ENCODE data around the gene RBFOX2. TPM values are rescaled to one million over a fixed set of nuclear protein-coding genes. Genes with fewer than 3 reads are reported as not detected.
"Not testable (repeated sequence)": the region's sequence is repeated elsewhere in the genome, so short reads cannot be mapped to it uniquely, and the experiment has no call there.

RBFOX2 gene
- total RNA-seq, 1 experiment from 2014 or later = 97.4 TPM

DNA sequence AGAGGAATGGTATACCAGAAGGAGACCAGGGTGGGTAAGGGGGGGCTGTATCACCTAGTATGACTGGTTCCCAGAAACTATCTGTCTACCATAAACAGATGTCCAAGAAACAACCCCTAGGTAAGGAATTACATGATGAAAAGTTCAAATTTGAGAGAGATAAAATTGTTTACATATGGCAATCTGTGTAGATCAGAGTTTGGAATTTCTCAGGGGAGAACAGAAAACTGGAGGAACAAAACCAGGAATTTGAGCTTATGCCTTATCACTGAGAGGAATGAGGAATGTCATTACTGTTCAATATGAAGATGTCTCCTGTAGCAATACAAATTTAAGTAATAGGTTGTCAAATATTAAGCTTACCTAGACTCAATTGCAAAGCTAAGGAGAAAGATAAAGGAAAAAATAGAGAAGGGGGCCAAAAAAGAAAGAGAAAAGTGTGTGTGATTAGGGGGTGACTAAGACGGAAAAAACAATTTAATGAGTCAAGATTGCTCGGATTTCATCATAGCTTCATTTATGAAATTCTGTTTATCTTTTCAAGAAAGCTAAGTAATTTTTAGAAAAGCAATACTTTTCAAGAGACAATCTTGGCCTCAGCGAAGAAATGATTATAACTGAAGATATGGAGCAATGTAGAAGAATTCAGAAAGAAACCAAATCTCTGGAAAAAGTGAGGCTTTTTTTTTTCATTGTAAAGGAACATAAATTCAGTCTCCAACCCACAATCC lies 193.2 kb downstream of the RBFOX2 start:
- DNase-seq (ENCODE audit: low read depth) = no peak

DNA sequence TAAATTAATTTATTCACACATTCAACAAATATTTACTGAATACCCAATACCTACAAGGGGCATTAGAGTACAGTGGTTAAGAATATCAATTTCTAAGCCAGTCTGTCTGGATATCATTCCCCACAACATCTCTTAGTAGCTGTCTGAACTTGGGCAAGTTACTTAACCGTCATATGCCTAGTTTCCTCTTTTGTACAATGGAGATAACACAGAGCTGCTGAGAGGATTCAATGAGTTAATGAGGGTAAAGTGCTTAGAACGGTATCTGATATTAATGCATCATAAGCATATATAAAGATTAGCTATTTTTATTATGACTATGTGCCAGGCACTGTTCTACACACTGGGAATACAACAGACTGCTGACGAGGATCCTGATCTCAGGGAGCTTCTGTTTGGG lies 194.6 kb downstream of the RBFOX2 start:
- DNase-seq (ENCODE audit: low read depth) = no peak

DNA sequence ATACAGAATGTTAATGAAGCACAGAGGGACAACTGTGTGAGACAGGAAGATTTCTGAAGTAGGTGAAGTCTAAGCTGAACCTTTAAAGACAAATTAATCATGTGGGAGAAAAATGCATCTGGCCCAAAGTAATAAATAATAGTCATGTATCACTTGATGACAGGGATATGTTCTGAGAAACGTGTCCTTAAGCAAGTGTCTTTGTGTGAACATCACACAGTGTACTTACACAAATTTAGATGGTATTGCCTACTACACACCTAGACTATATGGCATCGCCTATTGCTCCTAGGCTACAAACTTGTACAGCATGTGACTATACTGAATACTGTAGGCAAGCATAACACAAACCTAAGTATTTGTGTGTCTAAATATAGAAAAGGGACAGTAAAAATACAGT lies 198.3 kb downstream of the RBFOX2 start:
- DNase-seq (ENCODE audit: low read depth) = no peak

DNA sequence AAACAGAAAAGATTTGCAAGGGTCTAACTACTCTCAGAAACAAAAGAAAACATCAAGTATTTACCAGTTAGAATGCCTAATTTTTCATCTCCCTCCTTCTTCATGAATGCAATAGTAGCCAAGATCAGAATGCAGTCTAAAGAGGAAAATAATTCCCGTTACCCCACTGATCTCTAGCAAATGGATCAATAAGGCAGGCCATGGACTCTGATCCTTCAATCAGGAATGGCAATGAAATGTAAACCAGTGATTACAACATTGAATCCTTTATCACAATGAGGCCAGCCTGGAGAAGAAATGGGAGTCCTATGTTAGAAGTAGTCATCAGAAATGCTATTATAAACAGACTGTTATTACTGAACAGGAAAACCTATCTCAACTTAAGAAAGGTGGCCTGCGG lies 204.4 kb downstream of the RBFOX2 start:
- no peak for DNase-seq (ENCODE audit: low read depth)

DNA sequence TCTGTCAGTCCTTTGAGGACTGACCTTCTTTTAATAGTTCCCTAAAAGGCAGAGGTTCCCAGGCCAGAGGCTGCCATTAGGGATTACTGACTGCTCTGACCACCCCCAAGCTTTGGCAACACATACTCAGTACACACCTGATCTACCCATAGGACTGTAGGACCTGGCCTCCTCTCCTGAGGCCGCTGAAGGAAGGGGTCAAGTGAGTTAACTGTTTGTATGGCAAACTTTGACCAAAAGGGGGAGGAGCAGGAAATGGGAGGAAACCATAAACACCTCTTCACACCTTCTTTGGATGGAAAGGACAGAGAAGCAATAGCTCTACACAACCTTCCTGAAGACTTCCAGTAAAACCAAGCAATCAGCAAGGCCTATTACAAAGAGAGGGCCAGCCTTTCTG lies 207.0 kb downstream of the RBFOX2 start:
- no peak for DNase-seq (ENCODE audit: low read depth)

DNA sequence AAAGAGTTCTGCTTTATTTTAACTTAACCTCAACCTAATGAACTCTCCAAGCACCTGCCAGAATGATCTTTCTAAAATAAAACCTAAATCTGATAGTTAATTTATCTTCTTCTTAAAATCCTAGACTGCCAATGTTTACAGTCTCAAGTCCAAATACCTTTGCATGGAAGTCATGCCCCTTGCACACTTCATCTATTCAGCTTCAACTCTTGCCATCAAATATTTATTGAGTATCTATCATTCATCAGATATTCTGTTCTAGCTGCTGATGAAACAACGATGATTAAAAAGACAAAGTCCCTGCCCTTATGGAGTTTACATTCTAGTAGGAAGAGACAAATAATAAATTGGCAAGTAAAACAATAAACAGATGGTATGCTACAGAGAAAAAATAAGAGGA lies 209.2 kb downstream of the RBFOX2 start:
- DNase-seq (ENCODE audit: low read depth) = no peak

DNA sequence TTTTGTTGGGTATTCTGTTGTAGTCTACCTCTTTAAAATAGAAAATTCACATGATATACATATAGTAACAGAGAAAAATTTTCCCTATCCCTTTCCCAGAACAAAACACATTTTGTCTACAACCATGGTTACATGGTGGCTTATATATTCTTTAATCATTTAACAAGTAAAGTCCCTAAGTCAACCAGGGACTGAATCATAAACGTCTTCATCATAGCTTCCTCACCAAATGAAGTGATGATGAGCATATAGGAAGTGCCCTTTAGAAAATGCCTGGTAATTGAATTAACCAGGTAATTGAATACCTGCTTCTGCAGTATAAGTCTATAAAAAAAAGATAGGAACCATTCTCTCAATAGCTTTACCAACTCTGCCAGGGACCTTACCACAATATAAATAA lies 209.7 kb downstream of the RBFOX2 start:
- no peak for DNase-seq (ENCODE audit: low read depth)

DNA sequence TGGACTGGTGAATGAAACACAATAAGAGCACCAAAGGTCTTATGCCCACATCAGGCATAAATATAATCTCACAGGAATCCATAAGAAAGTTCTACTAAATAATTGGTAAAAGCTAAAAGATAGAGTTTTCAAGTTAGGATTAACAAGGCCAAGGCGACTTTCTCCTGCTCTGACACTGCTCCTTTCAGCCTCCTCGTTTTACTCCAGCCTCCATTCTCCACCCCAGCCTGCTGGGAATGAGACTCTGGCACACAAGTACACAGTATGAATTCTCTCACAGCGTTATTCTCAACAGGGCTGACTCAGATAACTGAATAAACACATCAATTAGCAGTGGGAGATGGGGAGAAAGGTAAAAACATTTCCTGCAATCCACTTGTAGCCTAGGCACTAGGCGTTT lies 216.0 kb downstream of the RBFOX2 start:
- no peak for DNase-seq (ENCODE audit: low read depth)

DNA sequence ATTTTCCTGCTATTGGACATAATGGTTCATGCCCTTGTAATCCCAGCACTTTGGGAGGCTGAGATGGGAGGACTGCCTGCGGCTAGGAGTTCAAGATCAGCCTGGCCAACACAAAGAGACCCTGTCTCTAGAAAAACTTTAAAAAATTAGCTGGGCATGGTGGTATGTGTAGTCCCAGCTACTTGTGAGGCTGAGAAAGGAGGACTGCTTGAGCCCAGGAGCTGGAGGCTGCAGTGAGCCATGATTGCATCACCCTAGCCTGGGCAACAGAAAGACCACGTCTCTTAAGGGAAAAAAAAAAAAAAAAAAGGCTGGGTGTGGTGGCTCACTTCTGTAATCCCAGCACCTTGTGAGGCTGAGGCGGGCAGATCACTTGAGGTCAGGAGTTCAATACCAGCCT lies 217.0 kb downstream of the RBFOX2 start:
- DNase-seq (ENCODE audit: low read depth) = no peak

DNA sequence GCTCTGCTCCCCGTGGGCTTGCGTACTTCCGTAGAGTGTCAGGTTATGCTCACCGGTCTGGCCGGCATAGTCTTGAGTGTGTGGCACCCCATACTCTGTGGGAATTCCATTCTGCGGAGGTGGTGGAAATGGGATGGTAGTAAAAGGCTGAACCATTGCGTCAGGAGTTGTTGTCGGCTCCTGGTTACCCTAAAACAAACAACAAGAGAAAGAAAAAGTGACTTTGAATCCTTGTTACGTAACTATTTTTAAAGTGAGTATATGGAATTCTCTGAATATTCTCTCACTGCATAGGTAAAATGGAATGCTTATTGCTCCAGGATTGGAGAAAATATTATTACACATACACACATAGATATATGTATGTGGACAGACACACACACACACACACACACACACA lies 218.8 kb downstream of the RBFOX2 start:
- no peak for DNase-seq (ENCODE audit: low read depth)

DNA sequence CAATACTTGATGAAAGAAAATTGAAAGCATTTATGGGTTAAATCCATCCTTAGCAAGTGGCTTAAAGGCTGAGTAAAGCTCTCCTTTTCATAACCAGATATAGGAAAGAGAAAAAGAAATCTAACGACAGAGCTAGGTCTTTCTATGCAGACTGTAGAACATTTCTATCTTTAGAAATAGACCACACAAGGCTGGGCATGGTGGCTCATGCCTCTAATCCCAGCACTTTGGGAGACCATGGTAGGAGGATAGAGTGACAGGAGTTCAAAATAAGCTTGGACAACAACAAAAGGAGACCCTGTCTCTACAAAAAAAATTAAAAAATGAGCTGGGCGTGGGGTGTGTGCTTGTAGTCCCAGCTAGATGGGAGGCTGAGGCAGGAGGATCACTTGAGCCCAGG lies 220.2 kb downstream of the RBFOX2 start:
- DNase-seq (ENCODE audit: low read depth) = no peak

DNA sequence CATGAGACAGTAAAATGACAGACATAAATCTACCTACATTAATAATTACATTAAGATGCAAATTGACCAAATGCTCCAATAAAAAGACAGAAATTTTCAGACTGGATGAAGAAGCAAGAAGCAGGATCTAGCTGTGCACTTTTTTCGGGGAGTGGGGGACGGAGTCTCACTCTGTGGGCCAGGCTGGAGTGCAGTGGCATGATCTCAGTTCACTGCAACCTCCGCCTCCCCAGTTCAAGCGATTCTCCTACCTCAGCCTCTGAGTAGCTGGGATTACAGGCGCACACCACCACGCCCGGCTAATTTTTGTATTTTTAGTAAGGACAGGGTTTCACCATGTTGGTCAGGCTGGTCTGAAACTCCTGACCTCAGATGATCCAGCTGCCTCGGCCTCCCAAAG lies 222.0 kb downstream of the RBFOX2 start:
- not testable (repeated sequence) for DNase-seq (ENCODE audit: low read depth)

DNA sequence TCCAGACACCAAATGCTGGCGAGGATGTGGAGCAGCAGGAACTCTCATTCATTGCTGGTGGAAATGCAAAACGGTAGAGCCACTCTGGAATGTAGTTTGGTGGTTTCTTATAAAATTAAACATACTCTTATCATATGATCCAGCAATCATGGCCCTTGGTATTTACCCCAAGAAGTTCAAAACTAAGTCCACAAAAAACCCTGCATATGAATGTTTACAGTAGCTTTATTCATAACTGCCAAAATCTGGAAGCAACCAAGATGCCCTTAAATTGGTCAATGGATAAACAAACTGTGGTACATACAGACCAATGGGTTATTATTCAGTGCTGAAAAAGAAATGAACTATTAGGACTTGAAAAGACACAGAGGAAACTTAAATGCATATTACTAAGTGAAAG lies 223.2 kb downstream of the RBFOX2 start:
- no peak for DNase-seq (ENCODE audit: low read depth)

DNA sequence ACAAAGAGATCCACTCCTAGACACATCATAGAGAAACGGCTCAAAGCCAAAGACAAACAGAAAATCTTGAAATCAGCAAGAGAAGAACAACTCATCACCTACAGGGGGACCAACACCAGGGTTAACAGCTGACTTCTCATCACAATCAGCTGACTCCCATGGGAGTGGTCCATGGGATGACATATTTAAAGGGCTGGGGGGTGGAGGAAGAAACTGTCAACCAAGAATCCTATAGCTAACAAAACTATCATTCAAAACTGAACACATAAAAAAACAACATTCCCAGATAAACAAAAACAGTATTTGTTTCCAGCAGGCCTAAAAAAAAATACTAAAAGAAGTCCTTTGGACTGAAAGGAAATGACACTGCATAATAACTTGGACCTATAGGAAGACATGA lies 224.2 kb downstream of the RBFOX2 start:
- DNase-seq (ENCODE audit: low read depth) = no peak

DNA sequence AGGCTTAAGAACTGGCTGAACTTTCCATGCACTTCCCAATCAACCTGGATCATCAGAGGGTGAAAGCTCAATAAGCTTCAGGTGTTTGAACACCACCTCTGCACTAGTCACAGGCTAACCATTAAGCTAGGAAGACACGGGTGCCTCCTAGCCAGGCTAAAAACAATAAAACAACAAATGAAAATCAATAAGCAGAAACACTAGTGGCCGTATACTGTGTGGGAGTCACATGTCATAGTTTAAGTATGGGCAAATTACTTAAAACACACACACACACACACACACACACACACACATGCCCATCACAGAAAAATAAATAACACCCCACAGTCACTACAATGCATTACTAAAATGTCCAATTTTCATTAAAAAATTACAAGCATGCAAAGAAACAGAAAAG lies 225.7 kb downstream of the RBFOX2 start:
- no peak for DNase-seq (ENCODE audit: low read depth)

DNA sequence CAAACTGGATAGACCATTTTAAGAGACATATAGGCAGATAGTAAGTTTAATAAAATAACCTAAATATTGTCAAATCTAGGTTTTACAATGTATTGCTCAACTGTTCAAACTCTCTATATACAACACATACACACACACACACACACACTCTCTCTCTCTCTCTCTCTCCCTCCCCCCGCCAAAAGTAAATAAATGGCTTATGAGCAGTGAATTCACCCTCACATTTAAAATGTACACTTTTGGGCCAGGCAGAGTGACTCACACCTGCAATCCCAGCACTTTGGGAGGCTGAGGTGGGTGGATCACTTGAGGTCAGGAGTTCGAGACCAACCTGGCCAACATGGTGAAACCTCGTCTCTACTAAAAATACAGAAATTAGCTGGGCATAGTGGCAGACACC lies 227.3 kb downstream of the RBFOX2 start:
- DNase-seq (ENCODE audit: low read depth) = peak; percentile 20

DNA sequence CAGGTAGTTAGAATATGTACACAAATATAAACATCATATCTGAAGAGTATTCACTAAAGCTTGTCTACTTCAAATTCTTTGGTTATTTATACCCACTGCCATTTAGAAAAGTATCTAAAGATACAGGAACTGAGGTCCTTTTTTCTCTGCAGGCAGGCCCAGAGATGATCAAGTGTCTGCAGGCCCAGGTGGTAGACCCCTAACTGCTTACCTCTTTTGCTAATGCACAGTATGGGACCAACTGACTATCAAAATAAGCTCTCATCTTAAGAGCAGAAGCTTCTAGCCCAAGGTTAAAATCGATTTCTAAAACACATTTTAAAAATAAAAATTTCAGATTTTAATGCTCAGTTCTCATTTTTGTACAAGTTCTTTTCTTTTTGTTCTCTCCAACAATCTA lies 229.5 kb downstream of the RBFOX2 start:
- no peak for DNase-seq (ENCODE audit: low read depth)

DNA sequence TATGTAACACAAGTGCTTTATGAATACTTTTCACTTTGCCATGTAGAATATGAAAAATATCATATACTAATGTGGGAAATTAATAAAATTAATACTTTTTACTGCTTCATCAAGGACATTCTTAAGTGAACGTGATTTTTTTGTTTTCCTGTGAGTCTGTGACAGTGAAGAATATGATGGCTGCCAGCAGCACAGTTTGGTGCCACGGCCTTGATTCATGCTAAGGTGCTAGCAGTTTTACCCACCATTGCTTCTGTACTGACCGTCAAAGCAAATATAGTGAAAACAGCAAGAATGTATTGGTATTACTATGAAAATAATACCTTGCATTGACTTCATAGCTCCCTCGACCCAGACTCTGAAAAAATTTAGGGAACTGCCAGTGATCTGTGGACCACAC lies 231.2 kb downstream of the RBFOX2 start:
- DNase-seq (ENCODE audit: low read depth) = no peak

DNA sequence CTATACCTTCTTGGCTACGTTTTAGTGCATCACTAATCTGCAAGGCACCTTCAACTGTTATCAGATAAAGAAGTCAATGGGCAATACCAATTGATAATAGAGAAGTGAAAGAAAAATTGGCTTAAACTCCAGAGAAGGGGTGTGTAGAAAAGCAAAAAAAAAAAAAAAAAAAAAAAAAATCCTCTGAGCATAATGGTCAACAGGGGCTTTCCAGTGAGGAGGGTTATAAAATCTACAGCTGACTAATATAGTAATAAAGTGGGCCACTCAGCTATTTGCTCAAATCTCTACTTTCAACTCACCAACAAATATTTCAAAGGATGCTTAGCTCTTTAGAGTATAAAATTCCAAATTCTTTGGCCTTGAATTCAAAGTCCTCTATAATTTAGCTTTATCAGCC lies 233.1 kb downstream of the RBFOX2 start:
- DNase-seq (ENCODE audit: low read depth) = no peak

DNA sequence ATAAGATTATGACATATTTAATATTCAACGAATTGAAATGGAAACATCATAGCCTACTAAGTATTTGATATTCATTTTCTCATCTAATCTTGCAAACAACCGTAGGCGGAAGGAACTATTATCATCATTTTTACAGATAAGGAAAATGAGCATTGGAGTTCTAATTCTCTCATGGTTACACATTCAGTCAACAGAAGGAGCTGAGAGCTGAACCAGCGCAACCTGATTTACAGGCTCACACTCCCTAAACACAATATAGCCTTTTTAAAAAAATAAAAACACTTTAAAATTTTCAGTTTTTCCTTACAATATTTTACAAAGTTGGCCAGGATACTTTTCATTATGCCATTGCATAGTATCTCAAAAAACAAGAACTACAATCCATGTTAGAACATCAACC lies 236.1 kb downstream of the RBFOX2 start:
- no peak for DNase-seq (ENCODE audit: low read depth)

DNA sequence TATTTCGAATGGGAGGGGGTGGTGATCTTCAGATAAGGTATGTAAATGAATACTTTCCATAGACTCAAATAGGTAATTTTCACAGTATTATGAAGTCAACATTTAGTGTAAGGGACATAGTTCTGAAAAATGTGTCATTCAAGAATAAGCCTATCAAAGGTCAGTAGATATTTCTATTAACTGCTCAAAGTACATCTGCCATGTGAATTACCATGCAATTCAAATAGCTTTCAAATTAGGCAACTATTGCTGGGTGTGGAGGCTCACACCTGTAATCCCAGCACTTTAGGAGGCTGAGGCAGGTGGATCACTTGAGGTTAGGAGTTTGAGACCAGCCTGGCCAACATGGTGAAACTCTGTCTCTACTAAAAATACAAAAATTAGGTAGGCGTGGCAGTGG lies 236.8 kb downstream of the RBFOX2 start:
- not testable (repeated sequence) for DNase-seq (ENCODE audit: low read depth)

DNA sequence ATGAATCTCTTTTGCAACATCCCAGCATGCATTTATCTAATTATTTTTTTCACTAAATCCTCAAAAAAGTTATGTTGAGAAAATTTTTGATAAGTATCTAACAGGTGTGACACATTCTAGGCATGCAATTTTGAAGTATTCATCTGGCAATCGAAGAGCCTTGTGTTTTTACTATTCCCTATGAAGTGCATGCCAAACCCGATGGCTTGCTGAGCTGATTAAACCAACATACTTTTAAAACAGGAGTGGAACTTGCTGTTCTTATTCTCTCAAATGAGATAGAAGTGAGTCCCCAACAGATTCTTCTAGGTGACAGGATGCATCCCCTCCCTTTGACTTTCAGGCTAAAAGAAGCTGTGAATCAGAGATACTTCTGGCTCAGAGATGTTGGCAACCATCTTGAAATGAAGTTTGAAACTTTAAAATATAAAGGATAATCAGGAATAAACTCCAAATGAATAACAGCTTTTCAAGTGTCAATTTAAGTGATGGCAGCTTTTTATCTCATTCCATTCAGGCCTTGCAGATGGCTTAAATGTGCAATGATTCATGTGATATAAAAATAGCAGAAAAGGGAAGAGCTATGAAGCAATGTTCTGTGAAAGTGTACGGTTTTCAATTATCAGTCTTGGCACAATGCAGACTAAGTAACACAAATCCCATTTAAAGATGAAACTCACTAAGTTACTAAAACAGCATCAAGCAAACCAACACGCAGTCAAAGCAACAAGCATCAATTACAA lies 243.3 kb downstream of the RBFOX2 start:
- no peak for DNase-seq (ENCODE audit: low read depth)

DNA sequence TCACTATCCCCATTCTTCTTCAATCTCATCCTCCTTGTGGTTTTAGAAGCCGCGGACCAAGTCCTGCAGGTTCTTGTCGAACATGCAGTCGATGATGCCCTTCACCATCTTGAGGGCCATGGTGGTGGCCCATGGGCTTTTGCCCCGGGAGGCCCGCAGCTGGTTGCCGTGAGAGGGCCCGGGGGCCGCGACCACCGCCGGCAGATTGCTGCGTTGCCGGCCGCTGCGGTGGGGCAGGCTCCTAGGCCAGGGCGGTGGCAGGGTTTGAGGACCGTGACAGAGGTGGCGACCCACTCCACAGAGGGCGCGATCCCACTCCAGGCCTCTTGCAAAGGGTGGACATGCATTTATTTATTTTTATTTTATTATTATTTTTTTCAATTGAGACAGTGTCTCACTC lies 244.0 kb downstream of the RBFOX2 start:
- DNase-seq (ENCODE audit: low read depth) = no peak

All from HT1080 (cell line).